HG03432 (cell line): ENCODE results near the gene MACROD2.

Source experiments
- ATAC-seq: cut with Tn5 transposase; IDR thresholded peaks from one replicate; pipeline ENCODE4 v1.9.1; 2021; ENCODE audit warnings: mild to moderate bottlenecking, moderate library complexity; ENCODE audit not compliant: unreplicated experiment

MACROD2 gene

GRCh38 chr20:15571056-15571455 lies 1575.7 kb downstream of the MACROD2 start:
- no peak for ATAC-seq

- no peak for ATAC-seq
Measured at GRCh38 chr20:15575255-15575654, 1579.9 kb downstream of the MACROD2 start.

GRCh38 chr20:15576411-15576810 lies 1581.1 kb downstream of the MACROD2 start:
- ATAC-seq = no peak

- ATAC-seq = no peak
Measured at GRCh38 chr20:15578113-15578512, 1582.8 kb downstream of the MACROD2 start.

- ATAC-seq = no peak
Measured at GRCh38 chr20:15579688-15580087, 1584.4 kb downstream of the MACROD2 start.

- ATAC-seq = no peak
Measured at GRCh38 chr20:15582146-15582760, 1586.9 kb downstream of the MACROD2 start.

- ATAC-seq = no peak
Measured at GRCh38 chr20:15584507-15584906, 1589.2 kb downstream of the MACROD2 start.

- no peak for ATAC-seq
Measured at GRCh38 chr20:15593081-15593480, 1597.8 kb downstream of the MACROD2 start.

GRCh38 chr20:15594158-15594695 lies 1598.9 kb downstream of the MACROD2 start:
- no peak for ATAC-seq

- ATAC-seq = no peak
Measured at GRCh38 chr20:15596220-15596890, 1601.0 kb downstream of the MACROD2 start.

- no peak for ATAC-seq
Measured at GRCh38 chr20:15597306-15597705, 1602.0 kb downstream of the MACROD2 start.

GRCh38 chr20:15599961-15600360 lies 1604.6 kb downstream of the MACROD2 start:
- ATAC-seq = no peak

- no peak for ATAC-seq
Measured at GRCh38 chr20:15600565-15600964, 1605.2 kb downstream of the MACROD2 start.

- no peak for ATAC-seq
Measured at GRCh38 chr20:15603506-15603905, 1608.2 kb downstream of the MACROD2 start.

- no peak for ATAC-seq
Measured at GRCh38 chr20:15603978-15604805, 1608.9 kb downstream of the MACROD2 start.

- no peak for ATAC-seq
Measured at GRCh38 chr20:15609921-15610320, 1614.6 kb downstream of the MACROD2 start.

- ATAC-seq = no peak
Measured at GRCh38 chr20:15610787-15611186, 1615.5 kb downstream of the MACROD2 start.

- no peak for ATAC-seq
Measured at GRCh38 chr20:15611541-15611940, 1616.2 kb downstream of the MACROD2 start.

GRCh38 chr20:15612198-15612597 lies 1616.9 kb downstream of the MACROD2 start:
- no peak for ATAC-seq

- ATAC-seq = no peak
Measured at GRCh38 chr20:15612769-15613168, 1617.5 kb downstream of the MACROD2 start.

- no peak for ATAC-seq
Measured at GRCh38 chr20:15613530-15613929, 1618.2 kb downstream of the MACROD2 start.

- ATAC-seq = no peak
Measured at GRCh38 chr20:15616626-15617025, 1621.3 kb downstream of the MACROD2 start.
